GM21390 (cell line): ENCODE data around the gene CD81.
"Not testable (repeated sequence)": the region's sequence is repeated elsewhere in the genome, so short reads cannot be mapped to it uniquely, and the experiment has no call there.

Experiments
- ATAC-seq: cut with Tn5 transposase; IDR thresholded peaks from one replicate; pipeline ENCODE4 v1.9.1; 2021; ENCODE audit not compliant: unreplicated experiment

Gene CD81

DNA sequence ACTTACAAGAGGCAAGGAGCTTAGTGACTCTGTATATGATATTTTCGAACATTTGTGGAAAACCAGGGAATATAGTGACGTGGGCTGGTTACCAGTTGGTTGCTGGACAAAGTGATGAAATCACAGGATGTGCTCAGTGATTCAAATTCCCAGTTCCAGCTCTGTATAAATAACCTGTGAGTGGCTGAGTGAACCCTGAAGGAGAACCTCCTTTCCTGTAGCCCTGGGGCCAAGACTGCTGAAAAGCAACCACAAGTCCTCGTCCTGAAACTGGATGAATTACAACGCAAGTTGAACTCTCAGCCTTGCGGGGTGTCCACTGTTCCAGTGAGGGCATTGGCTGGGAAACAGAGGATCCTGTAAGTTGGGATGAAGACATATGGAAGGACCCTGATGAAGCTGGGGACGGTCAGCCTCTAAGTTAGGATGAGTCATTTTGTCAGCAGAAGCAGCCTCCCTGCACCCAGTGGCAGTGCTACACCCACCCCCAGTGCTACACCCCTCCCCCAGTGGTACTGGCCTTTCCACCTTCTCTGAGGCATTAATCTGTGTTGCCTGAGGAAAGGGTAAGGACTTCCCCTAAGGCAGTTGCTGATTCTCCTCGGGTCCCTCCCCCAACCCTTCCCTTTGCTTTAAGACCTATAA, 22.0 kb upstream of the CD81 start:
- ATAC-seq: no peak

GRCh38 chr11:2357246-2357645, 19.9 kb upstream of the CD81 start:
- no peak for ATAC-seq

GRCh38 chr11:2357651-2358050, 19.5 kb upstream of the CD81 start:
- ATAC-seq: not testable (repeated sequence)

DNA sequence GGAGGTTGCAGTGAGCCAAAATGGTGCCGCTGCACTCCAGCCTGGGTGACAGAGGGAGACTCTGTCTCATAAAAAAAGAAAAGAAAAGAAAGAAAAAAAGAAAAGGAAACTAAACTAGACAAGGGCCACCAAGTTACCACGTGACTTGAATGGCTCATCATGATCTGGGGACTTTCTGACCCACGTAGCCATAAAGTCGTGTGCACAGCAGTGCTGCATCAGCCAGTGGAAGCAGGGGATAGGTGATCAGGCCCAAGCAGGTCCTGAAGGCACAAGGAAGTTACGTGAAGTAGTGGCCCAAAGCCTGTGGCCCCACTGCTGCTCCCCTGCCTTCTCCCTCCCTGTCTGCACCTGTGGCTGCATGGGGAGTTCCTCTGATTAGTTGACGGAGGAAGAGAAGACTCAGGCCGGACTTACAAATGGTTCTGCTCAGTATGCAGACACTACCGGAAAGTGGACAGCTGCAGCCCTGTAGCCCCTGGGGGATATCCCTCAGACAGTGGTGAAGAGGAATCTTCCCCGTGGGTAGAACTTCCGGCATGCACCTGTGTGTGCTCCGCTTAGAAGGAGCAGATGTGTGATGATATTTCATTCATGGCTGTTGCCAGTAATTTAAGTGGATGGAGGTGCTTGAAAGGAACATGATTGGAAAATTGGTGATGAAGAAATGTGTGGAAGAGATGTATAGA, 18.2 kb upstream of the CD81 start:
- ATAC-seq: no peak

DNA sequence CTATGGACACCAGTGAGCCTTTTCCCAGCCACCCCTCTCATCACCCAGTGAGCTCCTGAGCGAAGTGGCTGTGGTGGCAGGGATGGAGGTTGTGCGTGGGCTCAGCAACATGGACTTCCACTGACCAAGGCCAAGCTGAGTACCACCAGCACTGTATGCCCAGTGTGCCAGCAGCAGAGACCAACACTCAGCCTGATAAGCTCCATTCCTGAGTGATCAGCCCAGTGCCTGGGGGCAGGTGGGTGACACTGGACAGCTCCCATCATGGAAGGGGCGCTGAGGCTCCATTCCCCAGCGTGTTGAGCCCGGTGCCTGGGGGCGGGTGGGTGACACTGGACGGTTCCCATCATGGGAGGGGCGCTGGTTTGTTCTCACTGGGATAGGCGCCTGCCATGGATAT, 17.6 kb upstream of the CD81 start:
- no peak for ATAC-seq

- no peak for ATAC-seq
Measured at GRCh38 chr11:2360081-2360642, 16.9 kb upstream of the CD81 start.

- no peak for ATAC-seq
Measured at GRCh38 chr11:2361565-2361964, 15.5 kb upstream of the CD81 start.

- ATAC-seq: no peak
Measured at GRCh38 chr11:2362414-2362813, 14.7 kb upstream of the CD81 start.

GRCh38 chr11:2363130-2363529, 14.0 kb upstream of the CD81 start:
- ATAC-seq: no peak

- ATAC-seq: no peak
Measured at GRCh38 chr11:2363577-2364370, 13.3 kb upstream of the CD81 start.

GRCh38 chr11:2364386-2364785, 12.7 kb upstream of the CD81 start:
- not testable (repeated sequence) for ATAC-seq

GRCh38 chr11:2365571-2366210, 11.4 kb upstream of the CD81 start:
- ATAC-seq: no peak

- no peak for ATAC-seq
Measured at GRCh38 chr11:2366276-2366675, 10.8 kb upstream of the CD81 start.

DNA sequence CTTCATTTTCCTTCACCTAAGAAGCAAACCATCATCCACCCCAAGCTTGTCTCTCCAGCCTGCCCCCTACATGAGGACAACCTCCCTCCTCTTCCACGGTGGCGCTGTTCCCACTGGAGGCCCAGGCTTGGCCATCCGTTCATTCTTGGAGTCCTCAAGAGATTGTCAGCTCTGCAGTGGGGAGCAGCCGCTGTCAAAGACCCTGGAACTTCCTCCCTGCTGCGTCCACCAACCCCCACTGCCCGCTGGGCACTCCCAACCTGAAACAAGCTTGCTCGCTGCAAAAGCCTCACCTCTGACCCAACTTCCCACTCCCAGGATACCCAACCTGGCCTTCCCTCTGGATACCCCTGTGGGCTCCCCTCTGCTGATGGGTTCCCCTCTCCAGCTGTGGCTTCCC, 10.4 kb upstream of the CD81 start:
- ATAC-seq: no peak

GRCh38 chr11:2367266-2368160, 9.6 kb upstream of the CD81 start:
- ATAC-seq: no peak

DNA sequence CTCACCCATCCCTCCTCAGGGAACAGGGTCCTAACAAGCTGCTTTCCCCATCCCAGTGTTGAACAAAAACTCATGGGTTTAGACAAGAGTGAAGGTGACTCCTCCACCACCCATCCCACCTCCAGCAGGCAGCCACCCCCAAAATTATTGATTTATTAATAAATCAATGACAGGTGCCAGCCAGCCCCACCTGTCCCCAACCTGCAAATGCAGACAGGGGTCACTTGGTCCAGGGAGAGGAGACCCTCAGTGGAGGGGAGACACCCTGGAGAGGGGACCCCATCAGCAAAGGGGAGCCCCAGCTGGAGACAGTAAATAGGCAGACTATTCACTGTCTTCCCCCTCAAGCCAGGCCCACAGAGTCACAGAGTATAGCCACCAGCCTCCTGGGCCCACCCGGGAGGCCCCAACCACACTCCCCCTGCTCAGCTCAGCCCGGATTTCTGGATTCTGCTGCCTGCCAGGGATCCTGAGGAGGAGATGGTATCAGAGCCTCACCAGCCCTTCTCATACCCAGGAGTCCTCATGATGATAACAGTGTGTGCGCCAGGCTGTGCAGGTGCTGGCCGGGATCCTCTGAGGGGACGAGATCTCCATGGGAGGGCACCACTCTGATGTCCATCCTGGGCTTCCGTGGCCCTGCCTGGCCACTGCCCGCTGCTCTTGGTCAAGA, 8.8 kb upstream of the CD81 start:
- no peak for ATAC-seq

DNA sequence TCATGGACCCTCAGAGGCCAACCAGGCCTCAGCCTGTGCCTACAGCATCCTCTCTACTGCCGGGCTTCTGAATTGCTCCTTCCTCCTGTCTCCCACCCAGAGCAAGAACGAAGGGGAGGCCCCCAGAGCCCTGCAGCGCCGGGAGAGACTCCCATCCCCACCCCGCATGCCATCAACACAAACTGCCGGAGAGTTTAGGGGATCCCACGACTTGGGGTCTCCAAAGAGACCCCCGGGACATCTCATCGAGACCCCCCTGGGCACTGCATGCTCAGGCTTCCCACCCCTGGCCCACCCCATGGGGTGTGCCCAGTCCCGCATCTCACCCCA, 8.3 kb upstream of the CD81 start:
- ATAC-seq: no peak

DNA sequence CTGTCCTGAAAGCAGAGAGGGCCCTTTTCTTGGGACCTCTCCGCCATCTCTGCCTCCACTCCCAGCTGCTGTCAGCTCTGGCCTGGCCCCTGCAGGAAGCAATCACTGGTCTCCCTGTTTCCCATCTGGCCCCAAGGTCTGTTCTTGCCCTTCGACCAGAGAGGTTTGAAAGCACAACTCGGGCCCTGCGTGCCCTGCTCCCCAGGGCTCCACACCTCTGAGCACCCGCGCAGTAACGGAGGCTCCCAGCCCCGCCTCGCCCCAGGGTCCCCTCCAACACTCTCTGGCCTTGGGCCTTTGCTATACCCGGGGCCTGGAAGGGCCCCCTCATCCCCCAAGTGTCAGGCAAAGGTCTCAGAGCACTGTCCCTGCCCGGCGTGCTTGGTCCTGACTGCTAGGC, 7.8 kb upstream of the CD81 start:
- no peak for ATAC-seq

GRCh38 chr11:2369896-2370295, 7.2 kb upstream of the CD81 start:
- no peak for ATAC-seq
